Stomach (tissue), 9 donors: ENCODE results near the gene CA5A. TPM values are rescaled to one million over a fixed set of nuclear protein-coding genes. Genes with fewer than 3 reads are reported as not detected.

ENCODE experiments used
- DNase-seq, 2 donors: peaks; one replicate each; pipeline versions ENCODE4 v3.0.0 to v3.0.0-alpha.2; 2013 to 2019
- H3K27ac ChIP-seq, 5 donors: fragments of 200-600 bp in 4 of 5; sonication (generic) in 4 of 5; one replicate each; pipeline ENCODE4 v1.5.1; 2013 to 2019; ENCODE audit warnings: mild to moderate bottlenecking in 1 of 5, moderate library complexity in 1 of 5
- H3K27me3 ChIP-seq, 3 donors: fragments of 200-600 bp; sonication (generic); one replicate each; pipeline ENCODE4 v1.5.1; 2017 to 2019; ENCODE audit warnings: mixed run types in 1 of 3
- H3K36me3 ChIP-seq, 4 donors: fragments of 200-600 bp; sonication (generic); 1 replicate in 3 of 4; 2 replicates in 1 of 4; pipeline ENCODE4 v1.5.1; 2016 to 2019
- H3K4me1 ChIP-seq, 4 donors: fragments of 200-600 bp; sonication (generic); one replicate each; pipeline ENCODE4 v1.5.1; 2016 to 2019
- H3K4me3 ChIP-seq, 4 donors: fragments of 200-600 bp; sonication (generic) in 3 of 4; one replicate each; pipeline ENCODE4 v1.5.1; 2016 to 2019; ENCODE audit warnings: mild to moderate bottlenecking in 1 of 4
- H3K9me3 ChIP-seq, 4 donors: fragments of 200-600 bp; sonication (generic); one replicate each; pipeline ENCODE4 v1.5.1; 2016 to 2019
- EP300 ChIP-seq: sonication (generic); formaldehyde crosslinking; IDR thresholded peaks from one replicate; pipeline ENCODE4 v1.6.1; 2017; ENCODE audit warnings: antibody characterized with exemption
- POLR2A ChIP-seq, 4 donors: fragments of 450-650 bp; IDR thresholded peaks; one replicate each; pipeline ENCODE4 v1.6.1; 2016; ENCODE audit warnings: antibody characterized with exemption in 4 of 4, control low read depth in 2 of 4, mild to moderate bottlenecking in 1 of 4, moderate library complexity in 1 of 4
- POLR2AphosphoS5 ChIP-seq, 3 donors: sonication (generic); formaldehyde crosslinking; IDR thresholded peaks; one replicate each; pipeline ENCODE4 v1.6.1; 2016; ENCODE audit warnings: antibody characterized with exemption in 3 of 3
- WGBS, 5 donors: extraction: QIAGEN DNeasy Blood & Tissue Kit in 3 of 5; methylation state at CpG; one replicate each; pipeline versions ENCODE4 v1.1.5 to v1.1.7; 2013 to 2018; 5-methylcytosine and 5-hydroxymethylcytosine counted together
- intact Hi-C: fragments of 100-400 bp; cut with DNase I; formaldehyde crosslinking; loops from one replicate; pipeline ENCODE4 v1.15.1; 2023; ENCODE audit warnings: low total_unique reads
- polyA plus RNA-seq, 3 donors: library from polyadenylated mRNA; stranded (reverse); fragments of 200-250 nt; gene quantifications; one replicate each; pipeline ENCODE4 v1.2.3, GENCODE V29; 2013
- total RNA-seq, 5 donors: library from RNA; depleted of rRNA; stranded (reverse); fragments of >200 nt; gene quantifications; one replicate each; pipeline versions ENCODE4 v1.1.0 to v1.2.3, GENCODE V29; 2014 to 2016
- TF ChIP-seq, protein P1 (sequence below), 7 experiments: fragments of 450-650 bp in 4 of 7; fragments of 200-600 bp in 3 of 7; sonication (generic) in 3 of 7; IDR thresholded peaks; one replicate each; pipeline ENCODE4 v1.5.1; 2016 to 2019; ENCODE audit warnings: antibody characterized with exemption in 7 of 7, control low read depth in 2 of 7, mild to moderate bottlenecking in 1 of 7
- donor health status: healthy with polysubstance abuse.
- donor health status: Bipolar disorder and iron deficiency.
- donor health status: healthy.

Gene CA5A
- total and polyA plus RNA-seq, 8 donors: not detected

GRCh38 chr16:87847785-87848675 is 88.3 kb downstream of the CA5A start:
- H3K9me3 ChIP-seq: no peaks in the 10 kb centered on the region
- 37 to 56% (median 44%) methylated on average over 27 to 28 of the region's 28 CpGs for WGBS, 5 donors
- H3K27ac ChIP-seq: peak overlapping the region; percentile 64 to 91 (median 87)
- peak; percentile 81 to 93 for DNase-seq
- peaks cover 11 to 44% (median 12%) of the 10 kb centered on the region in 4 donors for H3K36me3 ChIP-seq
- no peaks in the 10 kb centered on the region for H3K27me3 ChIP-seq
- H3K4me3 ChIP-seq: no peak overlapping the region
- intact Hi-C loops: no loop called here
- peak in 2 of 3 donors; percentile 65 to 69 for TF ChIP-seq POLR2AphosphoS5 (IDR thresholded peaks at IDR 0.05)
- no peak for TF ChIP-seq EP300
- no peak for TF ChIP-seq POLR2A (IDR thresholded peaks at IDR 0.05)
- TF ChIP-seq, protein P1, sequence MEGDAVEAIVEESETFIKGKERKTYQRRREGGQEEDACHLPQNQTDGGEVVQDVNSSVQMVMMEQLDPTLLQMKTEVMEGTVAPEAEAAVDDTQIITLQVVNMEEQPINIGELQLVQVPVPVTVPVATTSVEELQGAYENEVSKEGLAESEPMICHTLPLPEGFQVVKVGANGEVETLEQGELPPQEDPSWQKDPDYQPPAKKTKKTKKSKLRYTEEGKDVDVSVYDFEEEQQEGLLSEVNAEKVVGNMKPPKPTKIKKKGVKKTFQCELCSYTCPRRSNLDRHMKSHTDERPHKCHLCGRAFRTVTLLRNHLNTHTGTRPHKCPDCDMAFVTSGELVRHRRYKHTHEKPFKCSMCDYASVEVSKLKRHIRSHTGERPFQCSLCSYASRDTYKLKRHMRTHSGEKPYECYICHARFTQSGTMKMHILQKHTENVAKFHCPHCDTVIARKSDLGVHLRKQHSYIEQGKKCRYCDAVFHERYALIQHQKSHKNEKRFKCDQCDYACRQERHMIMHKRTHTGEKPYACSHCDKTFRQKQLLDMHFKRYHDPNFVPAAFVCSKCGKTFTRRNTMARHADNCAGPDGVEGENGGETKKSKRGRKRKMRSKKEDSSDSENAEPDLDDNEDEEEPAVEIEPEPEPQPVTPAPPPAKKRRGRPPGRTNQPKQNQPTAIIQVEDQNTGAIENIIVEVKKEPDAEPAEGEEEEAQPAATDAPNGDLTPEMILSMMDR (IDR thresholded peaks at IDR 0.05): no peak
- H3K4me1 ChIP-seq: peaks cover 61 to 96% (median 77%) of the 10 kb centered on the region in 4 donors

- Histone ChIP-seq H3K27me3 (no peaks in the 10 kb centered on the region), H3K4me1 (peaks cover 57 to 96% (median 74%) of the 10 kb centered on the region in 4 donors), H3K9me3 (no peaks in the 10 kb centered on the region), H3K4me3 (no peak overlapping the region), H3K27ac (peak overlapping the region; percentile 64 to 91 (median 87)), H3K36me3 (peaks cover 11 to 50% (median 12%) of the 10 kb centered on the region in 4 donors)
- intact Hi-C loops: no loop called here
- 41 to 61% (median 52%) methylated on average over 8 of the region's 8 CpGs for WGBS, 5 donors
- no peak for DNase-seq
- TF ChIP-seq POLR2AphosphoS5 (IDR thresholded peaks at IDR 0.05) (no peak), EP300 (no peak), POLR2A (IDR thresholded peaks at IDR 0.05) (no peak)
- TF ChIP-seq, protein P1 (IDR thresholded peaks at IDR 0.05): no peak
These were observed 88.9 kb downstream of the CA5A start for GRCh38 chr16:87847467-87847784.

- DNase-seq: no peak
- no peaks in the 10 kb centered on the region for H3K27me3 ChIP-seq
- no peak overlapping the region for H3K4me3 ChIP-seq
- intact Hi-C loops: no loop called here
- TF ChIP-seq POLR2AphosphoS5 (IDR thresholded peaks at IDR 0.05) (no peak), EP300 (no peak), POLR2A (IDR thresholded peaks at IDR 0.05) (no peak)
- TF ChIP-seq, protein P1 (IDR thresholded peaks at IDR 0.05): no peak
- peaks cover 11 to 54% (median 12%) of the 10 kb centered on the region in 4 donors for H3K36me3 ChIP-seq
- H3K9me3 ChIP-seq: no peaks in the 10 kb centered on the region
- peaks cover 57 to 96% (median 72%) of the 10 kb centered on the region in 4 donors for H3K4me1 ChIP-seq
- peak overlapping the region; percentile 64 to 91 (median 87) for H3K27ac ChIP-seq
- 58 to 78% (median 65%) methylated on average over 19 to 25 of the region's 25 CpGs for WGBS, 5 donors
These were observed 89.4 kb downstream of the CA5A start for GRCh38 chr16:87846705-87847466.

DNA sequence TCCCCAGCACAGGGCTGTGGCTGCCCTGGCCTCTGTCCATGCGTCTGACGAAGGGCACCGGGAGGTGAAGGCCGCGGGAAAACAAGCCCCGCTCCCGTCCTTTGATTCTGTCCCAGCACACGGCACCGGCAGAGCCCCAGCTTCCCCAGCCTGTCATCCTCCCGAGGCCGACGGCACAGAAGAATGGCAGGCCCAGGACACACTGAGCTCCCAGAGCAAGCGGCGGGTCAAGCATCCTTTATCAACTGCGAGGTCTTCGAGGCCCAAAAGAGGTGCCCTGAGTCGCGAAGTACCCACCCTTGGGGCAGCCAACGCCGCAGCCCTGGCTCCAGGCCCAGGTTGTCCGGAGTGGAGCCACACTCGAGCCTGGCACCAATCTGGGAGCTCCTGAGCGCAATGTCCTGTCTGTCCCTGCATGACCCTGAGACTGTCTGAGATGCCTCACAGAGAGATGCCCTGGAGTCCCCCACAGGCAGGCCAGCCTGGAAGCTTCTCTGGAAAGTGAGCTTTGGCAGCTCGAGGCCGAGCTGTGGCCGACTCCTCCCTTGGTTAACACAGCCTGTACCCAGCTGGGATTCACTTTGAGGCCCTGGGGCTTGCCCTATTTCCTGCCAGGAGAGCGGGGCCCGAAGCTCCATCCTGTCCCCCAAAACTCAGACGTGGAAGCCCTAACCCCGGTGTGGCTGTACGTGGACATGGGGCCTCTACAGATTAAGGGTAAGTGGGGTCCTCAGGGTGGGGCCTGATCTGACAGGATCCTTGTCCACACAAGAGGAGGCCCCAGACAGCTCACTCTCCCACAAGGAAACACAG is 90.3 kb downstream of the CA5A start:
- DNase-seq: no peak
- 41 to 62% (median 60%) methylated on average over 23 to 31 of the region's 31 CpGs for WGBS, 5 donors
- Histone ChIP-seq H3K27me3 (no peaks in the 10 kb centered on the region), H3K4me3 (no peak overlapping the region), H3K9me3 (no peaks in the 10 kb centered on the region), H3K4me1 (peaks cover 51 to 96% (median 73%) of the 10 kb centered on the region in 4 donors), H3K36me3 (peaks cover 5 to 54% (median 11%) of the 10 kb centered on the region in 4 donors), H3K27ac (peak overlapping the region; percentile 64 to 91 (median 87))
- TF ChIP-seq POLR2A (IDR thresholded peaks at IDR 0.05) (no peak), POLR2AphosphoS5 (IDR thresholded peaks at IDR 0.05) (no peak), EP300 (no peak)
- TF ChIP-seq, protein P1 (IDR thresholded peaks at IDR 0.05): no peak
- intact Hi-C loops: no loop called here
